ENCODE measurements around the gene ITPR1. TPM values are rescaled to one million over a fixed set of nuclear protein-coding genes. Genes with fewer than 3 reads are reported as not detected.

Gene ITPR1
- total and polyA plus RNA-seq, 3 experiments from 2014 or later = 14.9 to 85.8 (median 82.6) TPM

DNA sequence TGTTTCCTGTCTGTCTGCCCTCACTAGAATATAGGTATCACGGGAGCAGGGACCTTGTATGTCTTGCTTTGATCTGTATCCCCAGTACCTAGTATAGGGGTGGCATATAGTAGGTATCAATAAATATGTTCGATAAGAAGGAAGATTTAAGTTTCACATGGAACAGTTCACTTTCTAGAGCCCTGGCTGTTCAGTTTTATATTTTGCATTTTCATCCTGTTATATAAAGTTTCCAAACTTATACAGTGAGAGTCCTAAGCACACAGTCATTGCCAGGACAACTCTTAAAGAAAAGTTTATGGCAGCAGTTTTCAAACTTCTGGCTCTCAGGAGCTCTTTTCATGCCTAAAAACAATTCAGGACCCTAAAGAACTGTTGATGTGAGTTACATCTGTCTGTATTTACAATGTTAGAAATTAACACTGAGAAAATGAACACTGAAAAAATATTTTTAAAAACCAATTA lies 13.4 kb downstream of the ITPR1 start:
- DNase-seq = no peak
- Mint-ChIP-seq H3K4me1 (peaks cover 56 to 78% (median 66%) of the 10 kb centered on the region in 3 donors), H3K27me3 (no peaks in the 10 kb centered on the region), H3K36me3 (peaks cover 6 to 22% (median 7%) of the 10 kb centered on the region in 3 donors), H3K9me3 (no peaks in the 10 kb centered on the region), H3K4me3 (peak overlapping the region; percentile 4 to 34 (median 25)), H3K27ac (peak overlapping the region in 5 of 8 donors; percentile 4 to 85 (median 54))
- CTCF ChIA-PET = interaction anchor here (0.7 to 1.9 kb wide), 2 partner anchors 11 to 30 kb away, joined by 3 to 6 read pairs; no protein-coding TSS in a partner anchor
- Histone ChIP-seq H3K27me3 (ENCODE audit: insufficient read depth, low read length, poor library complexity, severe bottlenecking) (no peaks in the 10 kb centered on the region), H3K36me3 (ENCODE audit: insufficient read depth, low read length) (no peaks in the 10 kb centered on the region), H3K4me1 (ENCODE audit: insufficient read depth, low read length) (peaks cover 44% of the 10 kb centered on the region), H3K4me3 (ENCODE audit: low read length) (no peak overlapping the region), H3K9me3 (ENCODE audit: low read length) (no peaks in the 10 kb centered on the region), H3K27ac (ENCODE audit: low read depth, low read length) (no peak overlapping the region)
- POLR2A ChIA-PET = interaction anchor here (1.5 kb wide), 1 partner anchor 13 kb away, joined by 4 read pairs; the partner anchor contains the start of gene ITPR1

DNA sequence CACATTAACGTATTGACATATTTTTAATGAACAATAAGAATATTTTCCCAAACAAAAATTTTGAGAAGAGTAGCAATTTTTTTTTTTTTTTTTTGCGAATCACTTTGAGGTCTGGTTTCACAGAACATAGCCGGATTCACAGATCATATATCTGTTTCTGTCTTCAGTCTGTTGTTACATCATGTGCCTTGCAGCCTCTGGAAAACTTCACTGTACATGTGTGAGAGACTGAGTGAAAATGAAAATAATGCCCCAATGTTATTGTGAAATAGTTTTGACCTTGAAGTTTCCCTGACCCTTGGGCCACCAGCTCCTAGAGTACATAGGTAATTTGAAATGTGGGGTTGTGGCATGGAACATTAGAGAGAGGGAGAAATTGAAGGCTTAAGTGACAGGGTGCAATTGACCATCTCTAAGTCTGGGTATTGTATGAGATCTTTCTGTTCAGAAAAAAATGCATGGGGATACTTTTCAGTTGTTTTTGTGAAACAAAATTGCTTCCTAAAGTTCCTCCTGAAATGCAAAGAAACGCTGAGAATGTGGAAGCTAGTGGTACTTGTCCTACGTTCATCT lies 14.0 kb downstream of the ITPR1 start:
- Histone ChIP-seq H3K36me3 (ENCODE audit: insufficient read depth, low read length) (no peaks in the 10 kb centered on the region), H3K9me3 (ENCODE audit: low read length) (no peaks in the 10 kb centered on the region), H3K4me1 (ENCODE audit: insufficient read depth, low read length) (peaks cover 44% of the 10 kb centered on the region), H3K27me3 (ENCODE audit: insufficient read depth, low read length, poor library complexity, severe bottlenecking) (no peaks in the 10 kb centered on the region), H3K27ac (ENCODE audit: low read depth, low read length) (no peak overlapping the region), H3K4me3 (ENCODE audit: low read length) (no peak overlapping the region)
- POLR2A ChIA-PET = interaction anchor here (0.9 to 1.3 kb wide), 2 partner anchors 12 to 14 kb away, joined by 3 to 8 read pairs; partner anchors contain the start of gene ITPR1
- Mint-ChIP-seq H3K4me1 (peaks cover 56 to 80% (median 66%) of the 10 kb centered on the region in 3 donors), H3K27me3 (no peaks in the 10 kb centered on the region), H3K36me3 (peaks cover 6 to 17% (median 7%) of the 10 kb centered on the region in 3 donors), H3K4me3 (peak overlapping the region in 1 of 7 donors; percentile 0), H3K27ac (peak overlapping the region in 2 of 8 donors; percentile 19 to 25), H3K9me3 (no peaks in the 10 kb centered on the region)
- CTCF ChIA-PET = interaction anchor here (0.7 to 1.9 kb wide), 3 partner anchors 11 to 30 kb away, joined by 3 to 6 read pairs (median 3); partner anchors contain the start of gene ITPR1
- no peak for DNase-seq

- H3K27ac ChIP-seq (ENCODE audit: low read depth, low read length) = no peak overlapping the region
- H3K4me3 Mint-ChIP-seq = peak overlapping the region in 1 of 7 donors; percentile 52
- no peak overlapping the region for H3K4me3 ChIP-seq (ENCODE audit: low read length)
- POLR2A ChIA-PET = interaction anchor here (0.7 to 1.3 kb wide), 2 partner anchors 11 to 15 kb away, joined by 8 to 10 read pairs; partner anchors contain the start of gene ITPR1
- H3K27me3 Mint-ChIP-seq = no peaks in the 10 kb centered on the region
- DNase-seq = no peak
- H3K36me3 ChIP-seq (ENCODE audit: insufficient read depth, low read length) = no peaks in the 10 kb centered on the region
- no peaks in the 10 kb centered on the region for H3K9me3 Mint-ChIP-seq
- peak overlapping the region in 4 of 8 donors; percentile 5 to 44 (median 13) for H3K27ac Mint-ChIP-seq
- peaks cover 6 to 16% (median 7%) of the 10 kb centered on the region in 3 donors for H3K36me3 Mint-ChIP-seq
- H3K9me3 ChIP-seq (ENCODE audit: low read length) = no peaks in the 10 kb centered on the region
- CTCF ChIA-PET = interaction anchor here (1.0 to 1.9 kb wide), 3 partner anchors 10 to 15 kb away, joined by 3 to 6 read pairs (median 5); partner anchors contain the start of gene ITPR1
- H3K4me1 ChIP-seq (ENCODE audit: insufficient read depth, low read length) = peaks cover 43% of the 10 kb centered on the region
- H3K27me3 ChIP-seq (ENCODE audit: insufficient read depth, low read length, poor library complexity, severe bottlenecking) = no peaks in the 10 kb centered on the region
- H3K4me1 Mint-ChIP-seq = peaks cover 52 to 76% (median 63%) of the 10 kb centered on the region in 3 donors
Observed at GRCh38 chr3:4508048-4508981, 15.2 kb downstream of the ITPR1 start.

- Mint-ChIP-seq H3K36me3 (peaks cover 7 to 20% (median 7%) of the 10 kb centered on the region in 3 donors), H3K27me3 (no peaks in the 10 kb centered on the region), H3K4me3 (no peak overlapping the region), H3K9me3 (no peaks in the 10 kb centered on the region), H3K27ac (peak overlapping the region in 1 of 8 donors; percentile 15), H3K4me1 (peaks cover 51 to 69% (median 55%) of the 10 kb centered on the region in 3 donors)
- Histone ChIP-seq H3K4me1 (ENCODE audit: insufficient read depth, low read length) (peaks cover 36% of the 10 kb centered on the region), H3K36me3 (ENCODE audit: insufficient read depth, low read length) (no peaks in the 10 kb centered on the region), H3K27ac (ENCODE audit: low read depth, low read length) (no peak overlapping the region), H3K27me3 (ENCODE audit: insufficient read depth, low read length, poor library complexity, severe bottlenecking) (no peaks in the 10 kb centered on the region), H3K4me3 (ENCODE audit: low read length) (no peak overlapping the region), H3K9me3 (ENCODE audit: low read length) (no peaks in the 10 kb centered on the region)
- CTCF ChIA-PET = interaction anchor here (1.5 kb wide), 1 partner anchor 10 kb away, joined by 5 read pairs; no protein-coding TSS in a partner anchor
- POLR2A ChIA-PET = no interaction called here
- no peak for DNase-seq
Observed at GRCh38 chr3:4509043-4509442, 15.9 kb downstream of the ITPR1 start.

- Histone ChIP-seq H3K27me3 (ENCODE audit: insufficient read depth, low read length, poor library complexity, severe bottlenecking) (no peaks in the 10 kb centered on the region), H3K36me3 (ENCODE audit: insufficient read depth, low read length) (no peaks in the 10 kb centered on the region), H3K27ac (ENCODE audit: low read depth, low read length) (no peak overlapping the region), H3K4me3 (ENCODE audit: low read length) (no peak overlapping the region), H3K4me1 (ENCODE audit: insufficient read depth, low read length) (peaks cover 25% of the 10 kb centered on the region), H3K9me3 (ENCODE audit: low read length) (no peaks in the 10 kb centered on the region)
- DNase-seq = no peak
- H3K27me3 Mint-ChIP-seq = no peaks in the 10 kb centered on the region
- no peaks in the 10 kb centered on the region for H3K9me3 Mint-ChIP-seq
- peak overlapping the region in 3 of 8 donors; percentile 34 to 70 (median 56) for H3K27ac Mint-ChIP-seq
- CTCF ChIA-PET = interaction anchor here (1.5 kb wide), 2 partner anchors 9 to 123 kb away, joined by 5 read pairs; no protein-coding TSS in a partner anchor
- no peak overlapping the region for H3K4me3 Mint-ChIP-seq
- peaks cover 7 to 20% (median 8%) of the 10 kb centered on the region in 3 donors for H3K36me3 Mint-ChIP-seq
- peaks cover 45 to 61% (median 47%) of the 10 kb centered on the region in 3 donors for H3K4me1 Mint-ChIP-seq
- POLR2A ChIA-PET = interaction anchor here (1.4 kb wide), 1 partner anchor 17 kb away, joined by 4 read pairs; the partner anchor contains the start of gene ITPR1
Observed at GRCh38 chr3:4509983-4510755, 17.0 kb downstream of the ITPR1 start.

DNA sequence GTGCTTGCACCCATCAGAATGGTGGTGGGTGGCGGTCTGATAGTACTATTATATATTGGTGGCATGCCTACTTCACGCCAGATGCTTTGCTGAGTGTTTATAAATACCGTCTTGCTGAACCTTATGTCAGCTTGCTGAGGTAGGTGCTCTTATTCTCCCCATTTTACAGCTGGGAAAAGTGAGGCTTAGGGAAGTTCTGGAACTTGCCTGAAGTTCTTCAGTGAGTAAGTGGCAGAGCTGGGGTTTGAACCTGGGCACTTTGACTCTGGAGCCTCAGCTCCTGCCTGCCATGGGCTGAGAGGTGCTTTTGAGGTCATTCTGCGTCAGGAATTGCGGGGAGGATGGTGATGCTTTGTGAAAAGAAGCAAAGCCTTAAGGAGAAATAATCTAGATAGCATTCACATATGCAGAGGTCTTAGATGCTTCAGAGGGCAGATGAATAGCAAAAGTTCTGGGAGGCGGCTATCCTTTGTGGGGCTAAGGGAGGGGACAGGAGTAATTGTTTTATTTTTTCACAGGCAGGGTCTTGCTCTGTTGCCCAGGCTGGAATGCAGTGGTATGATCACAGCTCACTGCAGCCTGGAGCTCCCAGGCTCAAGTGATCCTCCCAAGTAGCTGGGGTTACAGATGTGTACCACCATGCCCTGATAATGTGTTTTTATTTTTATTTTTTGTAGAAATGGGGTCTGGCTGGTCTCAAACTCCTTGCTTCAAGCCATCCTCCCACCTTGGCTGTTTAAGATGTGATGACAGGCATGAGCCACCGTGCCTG lies 18.5 kb downstream of the ITPR1 start:
- H3K27me3 ChIP-seq (ENCODE audit: insufficient read depth, low read length, poor library complexity, severe bottlenecking) = no peaks in the 10 kb centered on the region
- no peak overlapping the region for H3K4me3 ChIP-seq (ENCODE audit: low read length)
- Mint-ChIP-seq H3K4me1 (peaks cover 33 to 56% (median 38%) of the 10 kb centered on the region in 3 donors), H3K27me3 (no peaks in the 10 kb centered on the region), H3K4me3 (no peak overlapping the region), H3K27ac (peak overlapping the region in 1 of 8 donors; percentile 57), H3K36me3 (peaks cover 7 to 22% (median 8%) of the 10 kb centered on the region in 3 donors), H3K9me3 (no peaks in the 10 kb centered on the region)
- H3K36me3 ChIP-seq (ENCODE audit: insufficient read depth, low read length) = no peaks in the 10 kb centered on the region
- peaks cover 10% of the 10 kb centered on the region for H3K4me1 ChIP-seq (ENCODE audit: insufficient read depth, low read length)
- H3K9me3 ChIP-seq (ENCODE audit: low read length) = no peaks in the 10 kb centered on the region
- H3K27ac ChIP-seq (ENCODE audit: low read depth, low read length) = no peak overlapping the region
- ChIA-PET CTCF (interaction anchor here (1.5 kb wide), 1 partner anchor 122 kb away, joined by 5 read pairs; no protein-coding TSS in a partner anchor), POLR2A (no interaction called here)
- DNase-seq = no peak

All from CD8-positive, alpha-beta memory T cell (primary cell).